SU-DHL-6 (cell line): ENCODE data around the gene VPS41.

Source experiments
- EZH2phosphoT487 ChIP-seq: fragments of 200-600 bp; sonication (generic), shearing (Covaris generic); conservative IDR thresholded peaks from 2 replicates; pipeline ENCODE4 v1.6.1; 2018; ENCODE audit warnings: mild to moderate bottlenecking, antibody characterized with exemption, low read length, moderate library complexity, mixed read lengths
- TF ChIP-seq, protein P1 (sequence below): fragments of 200-600 bp; sonication (generic); IDR thresholded peaks from one replicate; pipeline ENCODE4 v1.5.1; 2017; ENCODE audit warnings: antibody characterized with exemption, mild to moderate bottlenecking, low read length, moderate library complexity; ENCODE audit not compliant: insufficient read depth, poor library complexity, severe bottlenecking

- TF ChIP-seq, protein P1, sequence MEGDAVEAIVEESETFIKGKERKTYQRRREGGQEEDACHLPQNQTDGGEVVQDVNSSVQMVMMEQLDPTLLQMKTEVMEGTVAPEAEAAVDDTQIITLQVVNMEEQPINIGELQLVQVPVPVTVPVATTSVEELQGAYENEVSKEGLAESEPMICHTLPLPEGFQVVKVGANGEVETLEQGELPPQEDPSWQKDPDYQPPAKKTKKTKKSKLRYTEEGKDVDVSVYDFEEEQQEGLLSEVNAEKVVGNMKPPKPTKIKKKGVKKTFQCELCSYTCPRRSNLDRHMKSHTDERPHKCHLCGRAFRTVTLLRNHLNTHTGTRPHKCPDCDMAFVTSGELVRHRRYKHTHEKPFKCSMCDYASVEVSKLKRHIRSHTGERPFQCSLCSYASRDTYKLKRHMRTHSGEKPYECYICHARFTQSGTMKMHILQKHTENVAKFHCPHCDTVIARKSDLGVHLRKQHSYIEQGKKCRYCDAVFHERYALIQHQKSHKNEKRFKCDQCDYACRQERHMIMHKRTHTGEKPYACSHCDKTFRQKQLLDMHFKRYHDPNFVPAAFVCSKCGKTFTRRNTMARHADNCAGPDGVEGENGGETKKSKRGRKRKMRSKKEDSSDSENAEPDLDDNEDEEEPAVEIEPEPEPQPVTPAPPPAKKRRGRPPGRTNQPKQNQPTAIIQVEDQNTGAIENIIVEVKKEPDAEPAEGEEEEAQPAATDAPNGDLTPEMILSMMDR: no peak
- no peak for TF ChIP-seq EZH2phosphoT487
These were observed 209.5 kb downstream of the VPS41 start for GRCh38 chr7:38699471-38699870.
